Uterus (tissue), 4 donors: ENCODE data around the gene POP5. TPM values are rescaled to one million over a fixed set of nuclear protein-coding genes. Genes with fewer than 3 reads are reported as not detected.

Experiments
- DNase-seq, 2 donors: peaks; one replicate each; pipeline ENCODE4 v3.0.0-alpha.2; 2019 to 2020
- H3K27ac ChIP-seq, 2 donors: fragments of 200-600 bp; sonication (generic); 1 replicate in 1 of 2; 2 replicates in 1 of 2; pipeline ENCODE4 v1.5.1; 2016 to 2018
- H3K27me3 ChIP-seq, 2 donors: fragments of 200-600 bp; sonication (generic); one replicate each; pipeline ENCODE4 v1.5.1; 2018 to 2019; ENCODE audit warnings: control low read depth in 1 of 2
- H3K36me3 ChIP-seq, 2 donors: fragments of 200-600 bp; sonication (generic); one replicate each; pipeline ENCODE4 v1.5.1; 2019; ENCODE audit warnings: control low read depth in 1 of 2
- H3K4me1 ChIP-seq, 2 donors: fragments of 200-600 bp; sonication (generic); one replicate each; pipeline ENCODE4 v1.5.1; 2018 to 2019; ENCODE audit warnings: control low read depth in 1 of 2
- H3K4me3 ChIP-seq, 2 donors: fragments of 200-600 bp; sonication (generic); 1 replicate in 1 of 2; 2 replicates in 1 of 2; pipeline ENCODE4 v1.5.1; 2018 to 2019; ENCODE audit warnings: mild to moderate bottlenecking in 1 of 2
- H3K9me3 ChIP-seq, 2 donors: fragments of 200-600 bp; sonication (generic); one replicate each; pipeline ENCODE4 v1.5.1; 2019; ENCODE audit warnings: control low read depth in 1 of 2
- POLR2A ChIP-seq, 2 donors: fragments of 450-650 bp; IDR thresholded peaks; one replicate each; pipeline ENCODE4 v1.6.1; 2016; ENCODE audit warnings: antibody characterized with exemption in 2 of 2, mild to moderate bottlenecking in 1 of 2, moderate library complexity in 1 of 2
- intact Hi-C: fragments of 100-400 bp; cut with DNase I; formaldehyde crosslinking; loops from one replicate; pipeline ENCODE4 v1.15.1; 2023; ENCODE audit warnings: low total_unique reads
- total RNA-seq, 4 donors: library from RNA; depleted of rRNA in 3 of 4; stranded (reverse); fragments of >200 nt in 3 of 4; gene quantifications; one replicate each; pipeline versions ENCODE4 v1.1.0 to v1.2.4, GENCODE V29; 2014 to 2023
- TF ChIP-seq, protein P1 (sequence below), 4 experiments: fragments of 200-600 bp in 2 of 4; fragments of 450-650 bp in 2 of 4; sonication (generic) in 2 of 4; IDR thresholded peaks; one replicate each; pipeline ENCODE4 v1.5.1; 2016 to 2019; ENCODE audit warnings: antibody characterized with exemption in 4 of 4, mild to moderate bottlenecking in 2 of 4, moderate library complexity in 1 of 4
- donor health status: DM: yes; HTN: yes; CAD: no.

POP5 gene
- total RNA-seq, 4 donors from 2014 or later: 0.59 to 32.2 (median 18.0) TPM

DNA sequence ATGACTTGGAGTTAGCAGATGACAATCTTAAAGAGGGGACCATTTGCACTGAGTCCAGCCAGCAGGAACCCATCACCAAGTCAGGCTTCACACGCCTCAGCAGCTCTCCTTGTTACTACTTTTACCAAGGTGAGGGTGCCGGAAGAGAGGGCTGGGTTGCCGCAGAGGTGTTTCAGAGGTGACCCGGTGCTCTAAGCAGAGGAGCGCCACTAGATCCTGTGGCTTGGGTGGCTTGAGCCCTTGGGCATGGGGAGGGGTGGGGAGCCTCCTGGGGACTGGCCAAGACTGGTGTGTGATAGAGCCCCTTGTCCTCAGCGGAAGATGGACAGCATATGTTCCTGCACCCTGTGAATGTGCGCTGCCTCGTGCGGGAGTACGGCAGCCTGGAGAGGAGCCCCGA is 17.7 kb downstream of the POP5 start:
- no peaks in the 10 kb centered on the region for H3K36me3 ChIP-seq
- no peaks in the 10 kb centered on the region for H3K4me1 ChIP-seq
- intact Hi-C loops: no loop called here
- H3K9me3 ChIP-seq: no peaks in the 10 kb centered on the region
- no peak for DNase-seq
- no peaks in the 10 kb centered on the region for H3K27me3 ChIP-seq
- TF ChIP-seq, protein P1, sequence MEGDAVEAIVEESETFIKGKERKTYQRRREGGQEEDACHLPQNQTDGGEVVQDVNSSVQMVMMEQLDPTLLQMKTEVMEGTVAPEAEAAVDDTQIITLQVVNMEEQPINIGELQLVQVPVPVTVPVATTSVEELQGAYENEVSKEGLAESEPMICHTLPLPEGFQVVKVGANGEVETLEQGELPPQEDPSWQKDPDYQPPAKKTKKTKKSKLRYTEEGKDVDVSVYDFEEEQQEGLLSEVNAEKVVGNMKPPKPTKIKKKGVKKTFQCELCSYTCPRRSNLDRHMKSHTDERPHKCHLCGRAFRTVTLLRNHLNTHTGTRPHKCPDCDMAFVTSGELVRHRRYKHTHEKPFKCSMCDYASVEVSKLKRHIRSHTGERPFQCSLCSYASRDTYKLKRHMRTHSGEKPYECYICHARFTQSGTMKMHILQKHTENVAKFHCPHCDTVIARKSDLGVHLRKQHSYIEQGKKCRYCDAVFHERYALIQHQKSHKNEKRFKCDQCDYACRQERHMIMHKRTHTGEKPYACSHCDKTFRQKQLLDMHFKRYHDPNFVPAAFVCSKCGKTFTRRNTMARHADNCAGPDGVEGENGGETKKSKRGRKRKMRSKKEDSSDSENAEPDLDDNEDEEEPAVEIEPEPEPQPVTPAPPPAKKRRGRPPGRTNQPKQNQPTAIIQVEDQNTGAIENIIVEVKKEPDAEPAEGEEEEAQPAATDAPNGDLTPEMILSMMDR (IDR thresholded peaks at IDR 0.05): no peak
- TF ChIP-seq POLR2A (IDR thresholded peaks at IDR 0.05): no peak
- no peak overlapping the region for H3K4me3 ChIP-seq
- H3K27ac ChIP-seq: no peak overlapping the region

DNA sequence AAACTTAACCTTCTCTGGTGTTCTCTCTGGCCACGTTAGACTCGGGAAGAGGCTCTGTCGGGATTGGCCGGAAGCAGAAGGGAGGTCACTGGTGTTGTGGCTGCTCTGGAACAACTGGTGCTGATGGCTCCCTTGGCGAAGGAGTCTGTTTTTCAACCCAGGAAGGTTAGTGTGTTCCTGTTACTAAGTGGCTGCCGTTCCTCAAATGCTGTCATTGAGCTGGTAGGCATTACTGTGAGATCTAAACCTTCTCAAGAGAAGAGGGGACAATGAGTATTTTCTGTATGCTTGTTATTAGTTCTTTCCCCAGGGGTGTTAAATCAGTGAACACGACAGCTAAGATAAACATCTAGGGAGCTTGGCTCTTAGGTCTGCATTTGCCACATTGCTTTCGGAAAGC is 18.3 kb downstream of the POP5 start:
- Histone ChIP-seq H3K4me1 (no peaks in the 10 kb centered on the region), H3K36me3 (no peaks in the 10 kb centered on the region), H3K27ac (no peak overlapping the region), H3K4me3 (no peak overlapping the region), H3K27me3 (no peaks in the 10 kb centered on the region), H3K9me3 (no peaks in the 10 kb centered on the region)
- intact Hi-C loops: no loop called here
- DNase-seq: no peak
- no peak for TF ChIP-seq POLR2A (IDR thresholded peaks at IDR 0.05)
- TF ChIP-seq, protein P1 (IDR thresholded peaks at IDR 0.05): no peak

DNA sequence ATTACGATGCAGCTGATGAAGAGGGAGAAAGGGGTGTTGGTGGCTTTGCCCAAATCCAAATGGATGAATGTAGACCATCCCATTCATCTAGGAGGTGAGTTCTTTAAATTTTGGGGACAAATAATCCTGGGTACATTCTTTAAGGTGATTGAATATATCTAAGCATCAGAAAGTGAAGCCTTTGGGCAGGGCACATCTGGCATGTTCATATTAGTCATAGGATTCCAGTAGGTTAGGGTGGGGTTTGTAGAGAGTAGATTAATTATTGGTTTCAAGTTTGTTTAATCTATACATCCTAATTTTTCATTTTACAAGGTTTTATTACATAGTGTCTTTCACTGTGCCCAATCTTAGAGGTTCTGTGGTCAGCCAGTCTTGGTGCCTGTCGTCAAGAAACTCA is 23.6 kb downstream of the POP5 start:
- H3K9me3 ChIP-seq: no peaks in the 10 kb centered on the region
- no peaks in the 10 kb centered on the region for H3K4me1 ChIP-seq
- H3K4me3 ChIP-seq: no peak overlapping the region
- TF ChIP-seq POLR2A (IDR thresholded peaks at IDR 0.05): no peak
- no peaks in the 10 kb centered on the region for H3K36me3 ChIP-seq
- intact Hi-C loops: no loop called here
- no peak for DNase-seq
- H3K27me3 ChIP-seq: no peaks in the 10 kb centered on the region
- no peak overlapping the region for H3K27ac ChIP-seq

DNA sequence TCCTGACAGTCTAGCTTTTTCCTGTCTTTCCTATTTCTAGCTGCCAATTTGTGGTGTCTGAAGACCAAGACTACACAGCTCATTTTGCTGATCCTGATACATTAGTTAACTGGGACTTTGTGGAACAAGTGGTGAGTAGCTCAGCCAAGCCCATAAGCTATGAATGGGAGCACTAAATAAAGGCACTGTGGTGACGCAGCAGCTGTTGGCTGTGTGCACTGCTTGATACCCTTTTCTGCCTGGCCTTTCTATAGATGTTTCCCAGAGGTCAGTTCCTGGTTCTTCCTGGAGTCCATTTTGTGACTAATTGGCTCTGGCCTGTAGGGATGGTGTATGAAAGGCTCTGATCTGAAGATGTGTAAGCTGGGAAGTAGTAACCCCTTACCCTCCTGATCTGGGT is 26.5 kb downstream of the POP5 start:
- H3K4me1 ChIP-seq: peaks cover 0 to 3% of the 10 kb centered on the region in 2 donors
- no peaks in the 10 kb centered on the region for H3K27me3 ChIP-seq
- intact Hi-C loops: no loop called here
- H3K4me3 ChIP-seq: no peak overlapping the region
- H3K9me3 ChIP-seq: no peaks in the 10 kb centered on the region
- no peak for TF ChIP-seq POLR2A (IDR thresholded peaks at IDR 0.05)
- TF ChIP-seq, protein P1 (IDR thresholded peaks at IDR 0.05): no peak
- no peak overlapping the region for H3K27ac ChIP-seq
- no peaks in the 10 kb centered on the region for H3K36me3 ChIP-seq
- DNase-seq: no peak

DNA sequence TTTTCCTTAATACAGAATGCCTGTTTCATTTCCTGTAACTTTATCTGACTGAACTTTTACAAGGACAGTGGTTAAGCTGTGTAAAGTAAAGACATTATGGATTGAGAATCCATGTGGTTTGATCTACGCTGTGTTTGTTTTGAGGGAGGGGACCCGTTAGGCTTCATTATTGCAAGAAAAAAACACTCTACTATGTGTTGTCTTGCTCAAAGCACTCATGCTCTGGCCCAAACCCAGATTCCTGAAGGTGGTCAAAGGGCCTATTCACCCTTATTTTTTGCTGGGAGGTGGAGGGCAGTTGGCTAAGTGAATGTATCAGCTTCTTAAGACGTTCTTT is 35.2 kb downstream of the POP5 start:
- Histone ChIP-seq H3K4me3 (no peak overlapping the region), H3K27me3 (no peaks in the 10 kb centered on the region), H3K4me1 (peaks cover 0 to 4% of the 10 kb centered on the region in 2 donors), H3K9me3 (no peaks in the 10 kb centered on the region), H3K27ac (no peak overlapping the region), H3K36me3 (no peaks in the 10 kb centered on the region)
- DNase-seq: no peak
- intact Hi-C loops: no loop called here
- TF ChIP-seq POLR2A (IDR thresholded peaks at IDR 0.05): no peak
- TF ChIP-seq, protein P1 (IDR thresholded peaks at IDR 0.05): no peak

DNA sequence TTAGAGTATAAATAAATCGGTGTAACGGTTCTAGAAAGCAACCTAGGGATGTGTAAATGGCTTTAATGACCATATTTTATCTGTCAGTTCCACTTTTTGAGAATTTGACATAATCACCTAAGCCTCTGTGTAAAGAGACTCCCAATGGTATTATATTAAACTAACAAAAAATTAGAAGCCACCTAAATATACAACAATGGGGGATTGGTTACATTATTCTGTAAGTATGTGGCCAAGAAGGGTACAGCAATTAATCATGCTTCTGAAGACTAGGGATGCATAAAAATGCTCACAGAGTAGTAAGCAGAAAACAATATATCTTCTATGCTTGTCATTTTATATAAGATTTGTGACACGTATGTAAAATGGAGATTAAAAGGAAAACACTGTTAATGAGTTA is 36.5 kb downstream of the POP5 start:
- H3K27ac ChIP-seq: no peak overlapping the region
- peaks cover 0 to under 1% of the 10 kb centered on the region in 2 donors for H3K4me1 ChIP-seq
- intact Hi-C loops: no loop called here
- TF ChIP-seq, protein P1 (IDR thresholded peaks at IDR 0.05): no peak
- no peaks in the 10 kb centered on the region for H3K27me3 ChIP-seq
- no peaks in the 10 kb centered on the region for H3K9me3 ChIP-seq
- H3K4me3 ChIP-seq: no peak overlapping the region
- no peak for DNase-seq
- no peaks in the 10 kb centered on the region for H3K36me3 ChIP-seq
